Left ventricle myocardium inferior (tissue), 1 donor: ENCODE measurements around the gene PNMA6E. TPM values are rescaled to one million over a fixed set of nuclear protein-coding genes. Genes with fewer than 3 reads are reported as not detected.

Source experiments
- DNase-seq: peaks from one replicate; pipeline ENCODE4 v3.0.0-alpha.2; 2020
- H3K27ac ChIP-seq: fragments of 200-600 bp; replicated peaks from 2 replicates; pipeline ENCODE4 v1.8.0; 2021
- H3K27me3 ChIP-seq: fragments of 200-600 bp; 2 replicates; pipeline ENCODE4 v1.8.0; 2021; ENCODE audit warnings: low read depth
- H3K36me3 ChIP-seq: fragments of 200-600 bp; 2 replicates; pipeline ENCODE4 v1.8.0; 2021
- H3K4me1 ChIP-seq: fragments of 200-600 bp; 2 replicates; pipeline ENCODE4 v1.8.0; 2021
- H3K4me3 ChIP-seq: fragments of 200-600 bp; 2 replicates; pipeline ENCODE4 v1.8.0; 2021; ENCODE audit warnings: mild to moderate bottlenecking, moderate library complexity
- H3K9me3 ChIP-seq: fragments of 200-600 bp; replicated peaks from 2 replicates; pipeline ENCODE4 v1.8.0; 2021
- intact Hi-C: fragments of 100-400 bp; cut with micrococcal nuclease; formaldehyde crosslinking; loops from one replicate; pipeline ENCODE4 v1.11.0; 2022
- total RNA-seq: library from RNA; stranded (reverse); fragmentation: NEBNext Ultra II Directional; extraction: Animal tissue kit (Norgen Biotek cat#: 25700); gene quantifications from one replicate; pipeline ENCODE4 v1.2.1, GENCODE V29; 2021
- TF ChIP-seq, protein P1 (sequence below): fragments of 200-600 bp; IDR thresholded peaks from 2 replicates; pipeline ENCODE4 v1.8.0; 2021; ENCODE audit warnings: antibody characterized with exemption, mild to moderate bottlenecking, borderline replicate concordance
- donor health status: DM: no; HTN: yes; CAD: no; lungs with severe emphysema.

The PNMA6E gene
- total RNA-seq, 1 donor from 2014 or later: not detected

DNA sequence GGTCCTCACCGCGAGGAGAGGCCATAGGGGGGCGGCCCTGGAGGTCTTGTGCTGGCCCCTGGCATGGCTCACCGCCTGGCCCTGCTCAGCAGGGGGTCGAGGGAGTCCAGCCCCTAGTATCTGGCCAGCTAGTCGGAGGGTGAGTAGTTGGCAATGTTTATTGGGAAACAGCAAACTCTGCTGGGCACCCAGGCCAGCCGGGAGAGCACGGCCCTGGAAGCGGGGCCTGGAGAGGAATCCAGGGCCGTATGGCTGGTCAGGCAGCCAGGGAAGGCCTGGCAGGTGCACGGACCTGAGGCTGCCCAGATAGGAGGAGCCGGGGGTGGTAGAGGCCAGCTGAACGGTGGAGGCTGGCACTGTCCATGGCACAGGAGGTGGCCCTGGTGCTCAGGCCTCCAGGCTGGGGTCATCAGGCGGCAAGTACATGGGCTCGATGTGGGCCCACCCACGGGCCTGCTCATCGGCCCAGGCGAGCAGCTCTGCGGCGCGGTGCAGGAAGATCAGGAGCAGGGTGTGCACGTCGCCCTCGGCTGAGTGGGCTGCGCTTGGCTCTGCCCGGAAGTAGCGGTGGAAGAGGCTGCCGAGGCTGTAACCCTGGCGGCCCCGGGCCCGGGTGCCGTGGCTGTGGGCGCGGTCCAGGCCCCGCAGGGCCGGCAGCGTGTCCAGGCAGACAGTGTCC is 43.3 kb upstream of the PNMA6E start:
- no peak for DNase-seq
- Histone ChIP-seq H3K4me1 (no peaks in the 10 kb centered on the region), H3K27me3 (no peaks in the 10 kb centered on the region), H3K27ac (no peak overlapping the region), H3K36me3 (no peaks in the 10 kb centered on the region), H3K9me3 (no peaks in the 10 kb centered on the region), H3K4me3 (no peak overlapping the region)
- intact Hi-C loops: no loop called here
- TF ChIP-seq, protein P1, sequence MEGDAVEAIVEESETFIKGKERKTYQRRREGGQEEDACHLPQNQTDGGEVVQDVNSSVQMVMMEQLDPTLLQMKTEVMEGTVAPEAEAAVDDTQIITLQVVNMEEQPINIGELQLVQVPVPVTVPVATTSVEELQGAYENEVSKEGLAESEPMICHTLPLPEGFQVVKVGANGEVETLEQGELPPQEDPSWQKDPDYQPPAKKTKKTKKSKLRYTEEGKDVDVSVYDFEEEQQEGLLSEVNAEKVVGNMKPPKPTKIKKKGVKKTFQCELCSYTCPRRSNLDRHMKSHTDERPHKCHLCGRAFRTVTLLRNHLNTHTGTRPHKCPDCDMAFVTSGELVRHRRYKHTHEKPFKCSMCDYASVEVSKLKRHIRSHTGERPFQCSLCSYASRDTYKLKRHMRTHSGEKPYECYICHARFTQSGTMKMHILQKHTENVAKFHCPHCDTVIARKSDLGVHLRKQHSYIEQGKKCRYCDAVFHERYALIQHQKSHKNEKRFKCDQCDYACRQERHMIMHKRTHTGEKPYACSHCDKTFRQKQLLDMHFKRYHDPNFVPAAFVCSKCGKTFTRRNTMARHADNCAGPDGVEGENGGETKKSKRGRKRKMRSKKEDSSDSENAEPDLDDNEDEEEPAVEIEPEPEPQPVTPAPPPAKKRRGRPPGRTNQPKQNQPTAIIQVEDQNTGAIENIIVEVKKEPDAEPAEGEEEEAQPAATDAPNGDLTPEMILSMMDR: no peak

DNA sequence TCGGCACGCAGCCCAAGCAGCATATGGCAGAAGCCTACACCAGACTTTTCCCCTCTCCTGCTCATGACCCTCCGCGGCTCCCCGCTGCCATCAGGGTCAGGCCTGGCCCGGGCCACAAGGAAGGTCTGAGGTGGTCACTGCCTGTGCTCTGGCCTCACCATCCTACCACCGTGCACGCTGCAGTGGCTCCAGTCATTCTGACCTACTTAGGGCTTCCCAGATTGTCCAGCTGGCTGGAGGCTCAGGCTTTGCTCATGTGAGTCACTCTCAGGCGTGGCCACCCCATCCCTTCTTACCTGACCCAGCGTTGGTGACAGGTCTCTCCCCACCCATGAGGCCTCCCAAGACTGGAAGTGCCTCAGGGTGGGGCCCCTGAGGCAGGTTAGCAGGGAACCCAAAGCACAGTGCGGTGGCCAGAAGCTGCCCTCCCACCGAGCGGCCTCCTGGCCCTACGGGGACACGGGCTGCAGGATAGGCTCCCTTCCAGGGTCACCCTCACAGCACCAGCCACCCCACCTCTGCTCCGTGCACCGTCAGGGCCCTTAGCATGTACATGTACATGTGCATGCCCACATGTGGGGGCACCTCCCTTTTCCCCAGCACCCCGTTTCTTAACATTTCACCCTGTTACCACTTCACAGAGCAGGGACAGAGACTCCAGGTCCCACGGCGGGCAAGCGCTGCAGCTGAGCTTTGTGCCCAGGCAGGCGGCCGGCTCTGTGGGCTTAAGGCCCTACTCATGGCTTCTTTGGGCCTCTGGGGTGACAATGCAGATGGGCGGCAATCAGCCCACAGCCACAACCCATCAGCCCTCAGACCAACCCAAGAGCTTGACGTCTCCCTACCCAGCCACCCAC is 42.6 kb upstream of the PNMA6E start:
- no peak for DNase-seq
- Histone ChIP-seq H3K9me3 (no peaks in the 10 kb centered on the region), H3K36me3 (no peaks in the 10 kb centered on the region), H3K27ac (no peak overlapping the region), H3K4me3 (no peak overlapping the region), H3K4me1 (no peaks in the 10 kb centered on the region), H3K27me3 (no peaks in the 10 kb centered on the region)
- intact Hi-C loops: no loop called here
- TF ChIP-seq, protein P1: no peak

DNA sequence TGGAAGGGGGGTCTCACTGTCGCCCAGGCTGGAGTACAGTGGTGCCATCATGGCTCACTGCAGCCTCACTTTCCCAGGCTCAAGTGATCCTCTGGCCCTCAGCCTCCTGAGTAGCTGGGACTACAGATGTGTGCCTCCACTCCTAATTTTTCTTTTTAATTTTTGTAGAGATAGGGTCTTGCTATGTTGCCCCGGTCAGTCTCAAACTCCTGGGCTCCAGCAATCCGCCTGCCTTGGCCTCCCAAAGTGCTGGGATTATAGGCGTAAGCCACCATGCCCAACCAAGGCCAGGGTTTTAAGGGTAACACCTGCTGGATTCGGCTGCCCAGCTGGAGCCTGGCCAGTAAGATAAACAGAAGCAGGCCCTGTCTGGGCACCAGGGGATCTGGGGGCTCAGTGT is 41.3 kb upstream of the PNMA6E start:
- intact Hi-C loops: no loop called here
- Histone ChIP-seq H3K27me3 (no peaks in the 10 kb centered on the region), H3K4me1 (no peaks in the 10 kb centered on the region), H3K36me3 (no peaks in the 10 kb centered on the region), H3K9me3 (no peaks in the 10 kb centered on the region), H3K27ac (no peak overlapping the region), H3K4me3 (no peak overlapping the region)
- TF ChIP-seq, protein P1: no peak
- no peak for DNase-seq

DNA sequence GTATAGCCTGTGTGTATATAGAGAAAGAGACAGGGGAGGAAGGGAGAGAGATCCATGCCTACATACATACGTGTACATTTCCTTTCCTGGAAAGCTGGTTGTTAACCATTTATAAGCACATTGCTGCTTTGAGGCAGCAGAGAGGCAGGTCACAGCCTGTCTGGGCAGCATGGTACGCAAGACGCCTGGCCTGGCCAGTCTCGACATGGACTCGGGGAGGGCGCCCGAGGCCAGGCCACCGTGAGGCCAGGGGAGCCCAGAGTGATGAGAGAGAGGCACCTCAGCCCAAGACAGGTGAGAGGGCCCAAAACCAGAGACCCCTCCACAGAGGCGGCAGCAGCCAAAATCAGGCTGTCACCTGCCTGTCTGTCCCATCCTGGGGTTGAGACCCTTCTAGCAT is 40.8 kb upstream of the PNMA6E start:
- TF ChIP-seq, protein P1: no peak
- Histone ChIP-seq H3K4me3 (no peak overlapping the region), H3K4me1 (no peaks in the 10 kb centered on the region), H3K36me3 (no peaks in the 10 kb centered on the region), H3K27ac (no peak overlapping the region), H3K9me3 (no peaks in the 10 kb centered on the region), H3K27me3 (no peaks in the 10 kb centered on the region)
- DNase-seq: no peak
- intact Hi-C loops: no loop called here

DNA sequence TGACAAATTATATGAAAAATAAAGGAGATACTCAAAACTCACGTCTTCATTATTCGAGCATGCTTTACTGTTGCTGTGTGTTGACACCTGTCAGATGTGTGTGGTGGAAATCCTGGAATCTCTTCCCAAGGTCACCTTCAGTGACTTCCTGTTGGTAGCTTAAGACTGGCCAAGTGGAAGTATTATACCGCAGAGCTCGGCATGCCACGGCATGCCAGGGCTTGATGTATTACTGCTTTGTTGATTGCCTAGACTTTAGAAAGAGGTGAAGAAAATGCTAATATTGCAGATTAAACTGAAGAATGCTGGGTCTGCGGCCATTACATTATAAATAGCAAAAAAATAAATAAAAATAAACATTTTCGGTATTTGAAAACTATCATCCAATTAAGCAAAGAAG is 40.1 kb upstream of the PNMA6E start:
- TF ChIP-seq, protein P1: no peak
- H3K9me3 ChIP-seq: no peaks in the 10 kb centered on the region

More for the DNA sequence above, 40.1 kb upstream of the PNMA6E start:
- Histone ChIP-seq H3K4me3 (no peak overlapping the region), H3K27ac (no peak overlapping the region), H3K27me3 (no peaks in the 10 kb centered on the region), H3K4me1 (no peaks in the 10 kb centered on the region), H3K36me3 (no peaks in the 10 kb centered on the region)
- DNase-seq: no peak
- intact Hi-C loops: no loop called here
